NCI-H1105 treated with DMSO at 0.1 percent for 48 hours (cell line): ENCODE results near the gene PSPH.

Experiments
- DNase-seq: peaks from one replicate; lab custom pipeline; 2025; lab: John Stamatoyannopoulos, UW

PSPH gene

GRCh38 chr7:55996856-55997500 lies 54.3 kb downstream of the PSPH start:
- DNase-seq, result no peak

GRCh38 chr7:55992346-55992745 lies 58.9 kb downstream of the PSPH start:
- DNase-seq, result no peak

GRCh38 chr7:55983537-55983936 lies 67.7 kb downstream of the PSPH start:
- DNase-seq, result no peak

- no peak for DNase-seq
Measured at GRCh38 chr7:55980266-55980665, 71.0 kb downstream of the PSPH start.

- peak; percentile 90 for DNase-seq
Measured at GRCh38 chr7:55977831-55978230, 73.4 kb downstream of the PSPH start.

- no peak for DNase-seq
Measured at GRCh38 chr7:55975988-55976633, 75.1 kb downstream of the PSPH start.

GRCh38 chr7:55973747-55974250 lies 77.4 kb downstream of the PSPH start:
- no peak for DNase-seq

GRCh38 chr7:55970978-55971377 lies 80.3 kb downstream of the PSPH start:
- DNase-seq, result no peak

- DNase-seq, result no peak
Measured at GRCh38 chr7:55970561-55970960, 80.7 kb downstream of the PSPH start.

- no peak for DNase-seq
Measured at GRCh38 chr7:55969391-55969790, 81.9 kb downstream of the PSPH start.

- no peak for DNase-seq
Measured at GRCh38 chr7:55966851-55967250, 84.4 kb downstream of the PSPH start.

- DNase-seq, result no peak
Measured at GRCh38 chr7:55965805-55966421, 85.3 kb downstream of the PSPH start.

- DNase-seq, result no peak
Measured at GRCh38 chr7:55965100-55965470, 86.2 kb downstream of the PSPH start.

- peak; percentile 71 for DNase-seq
Measured at GRCh38 chr7:55964261-55965099, 86.8 kb downstream of the PSPH start, which contains the start of gene NIPSNAP2. Gene NIPSNAP2, plus strand, starts transcription at chr7:55964585. Its CDS starts 25 bp downstream, at chr7:55964610.

GRCh38 chr7:55963584-55964168 lies 87.6 kb downstream of the PSPH start:
- no peak for DNase-seq

- DNase-seq, result no peak
Measured at GRCh38 chr7:55962014-55962413, 89.2 kb downstream of the PSPH start.
